IMR-90 (cell line): ENCODE results near the gene EMC9. TPM values are rescaled to one million over a fixed set of nuclear protein-coding genes. Genes with fewer than 3 reads are reported as not detected.

Source experiments
- ATAC-seq: fragments of 200-7000 bp; cut with Tn5 transposase; 2 replicates; pipeline ENCODE4 v1.9.1; 2020; ENCODE audit warnings: low read depth, mild to moderate bottlenecking, moderate library complexity
- BruUV-seq: library from RNA; stranded (reverse); fragments of 400-500 nt; replicated peaks from 2 replicates; lab custom pipeline; 2021; lab: Mats Ljungman, UMichigan
- CTCF ChIA-PET: fragments of 300-600 bp; formaldehyde crosslinking; extraction: SDS; loops from one replicate; lab custom pipeline; 2021; ENCODE audit warnings: antibody characterized with exemption; lab: Yijun Ruan, JAX
- POLR2A ChIA-PET: fragments of 300-600 bp; sonication (Branson Sonifier 250); formaldehyde crosslinking; loops from one replicate; lab custom pipeline; 2022; ENCODE audit warnings: antibody characterized with exemption; ENCODE audit not compliant: unreplicated experiment; lab: Charles Lee
- DNase-seq: peaks from one replicate; pipeline ENCODE4 v3.0.0; 2013
- H2AFZ ChIP-seq: replicated peaks from 2 replicates; pipeline ENCODE3; 2013; ENCODE audit warnings: low read length, mild to moderate bottlenecking; ENCODE audit not compliant: poor library complexity
- H2AK5ac ChIP-seq: 2 replicates; pipeline ENCODE4 v1.6.1; 2013; ENCODE audit warnings: low read depth, low read length, inconsistent platforms
- H2AK9ac ChIP-seq: replicated peaks from 2 replicates; pipeline ENCODE3; 2013; ENCODE audit warnings: mild to moderate bottlenecking, low read depth, low read length, moderate library complexity; ENCODE audit not compliant: poor library complexity
- H2BK120ac ChIP-seq: 2 replicates; pipeline ENCODE4 v1.6.1; 2013; ENCODE audit warnings: low read depth, low read length, inconsistent platforms
- H2BK15ac ChIP-seq: 3 replicates; pipeline ENCODE4 v1.6.1; 2013; ENCODE audit warnings: low read depth, low read length, inconsistent platforms
- H2BK20ac ChIP-seq: 2 replicates; pipeline ENCODE4 v1.6.1; 2013; ENCODE audit warnings: low read depth, mild to moderate bottlenecking, inconsistent platforms, low read length, moderate library complexity
- H2BK5ac ChIP-seq: 2 replicates; pipeline ENCODE4 v1.6.1; 2013; ENCODE audit warnings: mild to moderate bottlenecking, low read depth, low read length, inconsistent platforms; ENCODE audit not compliant: poor library complexity, severe bottlenecking
- H3K14ac ChIP-seq: replicated peaks from 2 replicates; pipeline ENCODE4 v1.6.1; 2013; ENCODE audit warnings: low read depth, low read length, inconsistent platforms
- H3K18ac ChIP-seq: 2 replicates; pipeline ENCODE4 v1.6.1; 2013; ENCODE audit warnings: low read depth, low read length, control low read depth
- H3K23ac ChIP-seq: 2 replicates; pipeline ENCODE4 v1.6.1; 2013; ENCODE audit warnings: low read depth, low read length, inconsistent platforms
- H3K27ac ChIP-seq: 2 replicates; pipeline ENCODE4 v1.5.1; 2013; ENCODE audit warnings: mild to moderate bottlenecking, control low read depth, low read length; ENCODE audit not compliant: insufficient read depth
- H3K27me3 ChIP-seq: 2 replicates; pipeline ENCODE4 v1.6.1; 2013; ENCODE audit warnings: low read length; ENCODE audit not compliant: control insufficient read depth, insufficient read depth
- H3K36me3 ChIP-seq: 2 replicates; pipeline ENCODE4 v1.6.1; 2013; ENCODE audit warnings: low read length, mixed read lengths; ENCODE audit not compliant: control insufficient read depth, insufficient read depth
- H3K4ac ChIP-seq: 2 replicates; pipeline ENCODE4 v1.6.1; 2013; ENCODE audit warnings: low read depth, low read length, inconsistent platforms
- H3K4me1 ChIP-seq: 2 replicates; pipeline ENCODE4 v1.6.1; 2013; ENCODE audit warnings: low read length, mixed read lengths; ENCODE audit not compliant: control insufficient read depth, insufficient read depth
- H3K4me2 ChIP-seq: 2 replicates; pipeline ENCODE4 v1.6.1; 2013; ENCODE audit warnings: low read depth, mild to moderate bottlenecking, control low read depth, low read length, moderate library complexity
- H3K4me3 ChIP-seq: 2 replicates; pipeline ENCODE4 v1.5.1; 2013; ENCODE audit warnings: low read depth, mild to moderate bottlenecking, control low read depth, low read length, moderate library complexity; ENCODE audit not compliant: insufficient read depth
- H3K56ac ChIP-seq: 2 replicates; pipeline ENCODE4 v1.6.1; 2013; ENCODE audit warnings: low read length, inconsistent platforms; ENCODE audit not compliant: insufficient read depth; ENCODE audit errors: extremely low read depth
- H3K79me1 ChIP-seq, 2 experiments: 2 replicates each; pipeline ENCODE4 v1.6.1; 2013; ENCODE audit warnings: low read length in 2 of 2, inconsistent platforms in 1 of 2, low read depth in 1 of 2
- H3K9ac ChIP-seq: 2 replicates; pipeline ENCODE4 v1.6.1; 2013; ENCODE audit warnings: low read depth, low read length, control low read depth
- H3K9me1 ChIP-seq: 2 replicates; pipeline ENCODE4 v1.6.1; 2013; ENCODE audit warnings: low read length, inconsistent platforms; ENCODE audit not compliant: insufficient read depth
- H3K9me3 ChIP-seq: 2 replicates; pipeline ENCODE4 v1.6.1; 2013; ENCODE audit warnings: low read length; ENCODE audit not compliant: control insufficient read depth, insufficient read depth
- H4K20me1 ChIP-seq: 2 replicates; pipeline ENCODE4 v1.6.1; 2013; ENCODE audit warnings: low read length, inconsistent platforms; ENCODE audit not compliant: insufficient read depth
- H4K5ac ChIP-seq: 2 replicates; pipeline ENCODE4 v1.6.1; 2013; ENCODE audit warnings: mild to moderate bottlenecking, low read depth, low read length, control low read depth
- H4K8ac ChIP-seq, 2 experiments: 2 replicates each; pipeline ENCODE4 v1.6.1; 2013; ENCODE audit warnings: low read depth in 2 of 2, low read length in 2 of 2, control low read depth in 1 of 2, inconsistent platforms in 1 of 2
- H4K91ac ChIP-seq: 2 replicates; pipeline ENCODE4 v1.6.1; 2013; ENCODE audit warnings: low read depth, low read length, inconsistent platforms; ENCODE audit not compliant: insufficient read depth
- BHLHE40 ChIP-seq: fragments of 150-350 bp; IDR thresholded peaks from 2 replicates; pipeline ENCODE4 v1.6.1; 2016; ENCODE audit warnings: mild to moderate bottlenecking, low read depth, low read length
- CTCF ChIP-seq: conservative IDR thresholded peaks from 2 replicates; pipeline ENCODE4 v1.5.1; 2012; ENCODE audit warnings: mild to moderate bottlenecking, low read depth, low read length, improper control_type of control experiment
- MAFK ChIP-seq: IDR thresholded peaks from 2 replicates; pipeline ENCODE4 v1.6.1; 2012; ENCODE audit warnings: low read depth, low read length, improper control_type of control experiment
- MXI1 ChIP-seq: IDR thresholded peaks from 2 replicates; pipeline ENCODE4 v1.6.1; 2012; ENCODE audit warnings: low read depth, mild to moderate bottlenecking, low read length, moderate library complexity, borderline replicate concordance
- RAD21 ChIP-seq: IDR thresholded peaks from 2 replicates; pipeline ENCODE4 v1.6.1; 2012; ENCODE audit warnings: low read length, improper control_type of control experiment
- RCOR1 ChIP-seq: IDR thresholded peaks from 2 replicates; pipeline ENCODE4 v1.6.1; 2012; ENCODE audit warnings: mild to moderate bottlenecking, low read length, improper control_type of control experiment; ENCODE audit not compliant: insufficient replicate concordance
- WGBS, 2 experiments: methylation state at CpG; one replicate each; pipeline versions ENCODE4 v1.1.5 to v1.1.7; 2013; ENCODE audit warnings: missing lambda C conversion rate in 2 of 2; ENCODE audit not compliant: insufficient read length in 1 of 2; ENCODE audit errors: extremely low coverage in 2 of 2; 5-methylcytosine and 5-hydroxymethylcytosine counted together
- dilution Hi-C: fragments of 300-500 bp; cut with HindIII; formaldehyde crosslinking; loops from one replicate; pipeline ENCODE4 v1.14.3; 2018; ENCODE audit warnings: low sequenced_read_pairs; ENCODE audit not compliant: unreplicated experiment
- in situ Hi-C: fragments of 300-500 bp; cut with MboI; formaldehyde crosslinking; loops from 3 replicates; pipeline ENCODE4 v1.14.3; 2019; ENCODE audit warnings: low sequenced_read_pairs, inconsistent platforms, mixed read lengths
- intact Hi-C: fragments of 100-400 bp; cut with micrococcal nuclease; formaldehyde crosslinking; loops from 2 replicates; pipeline ENCODE4 v1.10.0; 2022
- polyA plus RNA-seq, 3 experiments: library from polyadenylated mRNA; depleted of rRNA; stranded (reverse); fragments of >200 nt; gene quantifications; 2 replicates each; pipeline ENCODE4 v1.2.3, GENCODE V29; 2012; ENCODE audit warnings: low replicate concordance in 1 of 3
- total RNA-seq: library from RNA; depleted of rRNA; stranded (reverse); fragments of >200 nt; gene quantifications from 2 replicates; pipeline ENCODE4 v1.2.3, GENCODE V29; 2012
- TF ChIP-seq, protein P1 (sequence below): fragments of 150-350 bp; IDR thresholded peaks from 2 replicates; pipeline ENCODE4 v1.6.1; 2017; ENCODE audit warnings: mild to moderate bottlenecking, antibody characterized with exemption, low read length, low read depth

Gene EMC9
- total and polyA plus RNA-seq, 2 of the 4 experiments (the other 2 are of a cell fraction): 15.1 to 19.2 TPM

GRCh38 chr14:24143511-24143910, 2.1 kb upstream of the EMC9 start:
- dilution Hi-C loops: no loop called here
- Histone ChIP-seq H4K91ac (no peak overlapping the region), H2BK20ac (peak overlapping the region; percentile 29; the same call in 1 of the 2 replicates), H3K23ac (no peak overlapping the region), H3K4me2 (no peak overlapping the region), H3K4me3 (no peak overlapping the region), H3K14ac (no peak overlapping the region), H3K79me1 (peaks cover 33 to 68% of the 10 kb centered on the region in 2 experiments), H3K9me1 (peaks cover 19% of the 10 kb centered on the region), H3K4ac (peak overlapping the region; percentile 66; the same call in 1 of the 2 replicates), H2AK5ac (no peak overlapping the region), H3K9ac (no peak overlapping the region), H3K27ac (no peak overlapping the region), H4K5ac (no peak overlapping the region), H2BK5ac (no peak overlapping the region), H3K56ac (no peak overlapping the region), H4K8ac (no peak overlapping the region), H3K18ac (no peak overlapping the region), H3K27me3 (no peaks in the 10 kb centered on the region), H3K4me1 (peaks cover 13% of the 10 kb centered on the region), H2AFZ (peak overlapping the region; percentile 24), H2BK120ac (no peak overlapping the region), H3K9me3 (no peaks in the 10 kb centered on the region), H2BK15ac (no peak overlapping the region), H4K20me1 (peaks cover 16% of the 10 kb centered on the region), H2AK9ac (no peak overlapping the region), H3K36me3 (peaks cover 11% of the 10 kb centered on the region)
- in situ Hi-C loops: loop anchor here (25.0 kb wide), 2 partner anchors 831 to 1056 kb away; partner anchors contain the start of genes ACIN1, BCL2L2, C14orf119 and PABPN1
- no peak for TF ChIP-seq RAD21
- no peak for TF ChIP-seq MAFK
- TF ChIP-seq CTCF: no peak
- no peak for TF ChIP-seq RCOR1
- no peak for TF ChIP-seq MXI1
- TF ChIP-seq, protein P1, sequence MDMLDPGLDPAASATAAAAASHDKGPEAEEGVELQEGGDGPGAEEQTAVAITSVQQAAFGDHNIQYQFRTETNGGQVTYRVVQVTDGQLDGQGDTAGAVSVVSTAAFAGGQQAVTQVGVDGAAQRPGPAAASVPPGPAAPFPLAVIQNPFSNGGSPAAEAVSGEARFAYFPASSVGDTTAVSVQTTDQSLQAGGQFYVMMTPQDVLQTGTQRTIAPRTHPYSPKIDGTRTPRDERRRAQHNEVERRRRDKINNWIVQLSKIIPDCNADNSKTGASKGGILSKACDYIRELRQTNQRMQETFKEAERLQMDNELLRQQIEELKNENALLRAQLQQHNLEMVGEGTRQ: no peak
- no peak for TF ChIP-seq BHLHE40
- intact Hi-C loops: no loop called here
- no peak for ATAC-seq
- DNase-seq: peak; percentile 51
- WGBS, 2 experiments: no CpG with 5 or more reads among the region's 2 CpGs
- POLR2A ChIA-PET: no interaction called here
- CTCF ChIA-PET: no interaction called here
- BruUV-seq: no TSS peak
